GM23248 (cell line): ENCODE measurements around the gene PALM3.
"Not testable (repeated sequence)": the region's sequence is repeated elsewhere in the genome, so short reads cannot be mapped to it uniquely, and the experiment has no call there.

Experiments
- EZH2 ChIP-seq: fragments of 200-600 bp; sonication (generic); IDR thresholded peaks from 2 replicates; pipeline ENCODE4 v1.6.1; 2018; ENCODE audit warnings: antibody characterized with exemption, mild to moderate bottlenecking; ENCODE audit not compliant: insufficient read depth, poor library complexity, severe bottlenecking
- EZH2phosphoT487 ChIP-seq: fragments of 200-600 bp; sonication (generic); IDR thresholded peaks from 2 replicates; pipeline ENCODE4 v1.6.1; 2018; ENCODE audit warnings: antibody characterized with exemption, moderate library complexity, mild to moderate bottlenecking, low read depth; ENCODE audit not compliant: insufficient read depth

- TF ChIP-seq EZH2phosphoT487, EZH2: not testable (repeated sequence)
Measured at GRCh38 chr19:14042659-14043608, 18.9 kb downstream of the PALM3 start.
